Measurements from ENCODE around the gene PKDCC. TPM values are rescaled to one million over a fixed set of nuclear protein-coding genes. Genes with fewer than 3 reads are reported as not detected.
A peak's percentile ranks its signal among the peaks of the same experiment; 100 is the strongest.

PKDCC gene
- polyA plus RNA-seq, 2 donors: 3.7 to 6.2 TPM

DNA sequence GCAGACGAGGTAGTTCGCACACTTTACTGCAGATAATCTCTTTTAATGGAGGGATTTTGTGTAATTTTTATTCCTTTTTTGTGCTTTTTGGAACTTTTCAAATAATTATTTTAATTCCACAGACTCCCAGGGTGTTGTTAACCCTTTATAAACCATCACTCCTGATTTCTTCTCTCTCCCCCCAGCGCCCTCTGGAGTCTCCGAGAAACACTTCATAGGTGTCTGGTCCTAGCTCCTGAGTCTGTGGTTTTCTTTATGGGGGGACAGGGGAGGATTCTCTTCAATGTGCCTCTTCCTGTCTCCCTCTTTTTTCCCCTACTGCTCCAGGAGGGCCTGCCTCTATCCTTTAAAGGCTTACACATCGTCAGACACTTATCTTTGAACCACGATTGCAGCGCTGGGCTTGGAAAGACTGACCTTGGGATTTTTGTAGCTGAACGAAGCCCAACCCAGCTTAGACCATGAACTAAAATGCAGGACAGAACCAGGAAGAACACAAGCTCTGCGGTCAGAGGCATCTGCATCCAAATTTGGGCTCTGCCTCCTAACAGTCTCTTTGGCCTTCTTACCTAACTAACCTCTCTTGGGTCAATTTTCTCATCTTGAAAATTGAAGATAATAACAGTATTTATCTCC, 7.1 kb upstream of the PKDCC start:
- Histone ChIP-seq H3K4me3 (ENCODE audit: low read depth in 1 of 2, low read length in 2 of 2) (no peak overlapping the region), H3K27ac (ENCODE audit: low read depth in 2 of 2, low read length in 1 of 2) (no peak overlapping the region), H3K27me3 (ENCODE audit: control insufficient read depth in 1 of 2, insufficient read depth in 2 of 2, low read length in 2 of 2) (no peaks in the 10 kb centered on the region), H3K36me3 (ENCODE audit: control insufficient read depth in 2 of 2, insufficient read depth in 2 of 2, low read length in 1 of 2) (no peaks in the 10 kb centered on the region), H3K4me1 (ENCODE audit: control insufficient read depth in 2 of 2, insufficient read depth in 2 of 2, low read length in 1 of 2) (no peaks in the 10 kb centered on the region), H3K9me3 (ENCODE audit: control insufficient read depth in 2 of 2, insufficient read depth in 1 of 2, low read depth in 1 of 2, low read length in 1 of 2) (no peaks in the 10 kb centered on the region)
- WGBS, 2 donors: 68 to 73% methylated on average over 9 of the region's 9 CpGs

DNA sequence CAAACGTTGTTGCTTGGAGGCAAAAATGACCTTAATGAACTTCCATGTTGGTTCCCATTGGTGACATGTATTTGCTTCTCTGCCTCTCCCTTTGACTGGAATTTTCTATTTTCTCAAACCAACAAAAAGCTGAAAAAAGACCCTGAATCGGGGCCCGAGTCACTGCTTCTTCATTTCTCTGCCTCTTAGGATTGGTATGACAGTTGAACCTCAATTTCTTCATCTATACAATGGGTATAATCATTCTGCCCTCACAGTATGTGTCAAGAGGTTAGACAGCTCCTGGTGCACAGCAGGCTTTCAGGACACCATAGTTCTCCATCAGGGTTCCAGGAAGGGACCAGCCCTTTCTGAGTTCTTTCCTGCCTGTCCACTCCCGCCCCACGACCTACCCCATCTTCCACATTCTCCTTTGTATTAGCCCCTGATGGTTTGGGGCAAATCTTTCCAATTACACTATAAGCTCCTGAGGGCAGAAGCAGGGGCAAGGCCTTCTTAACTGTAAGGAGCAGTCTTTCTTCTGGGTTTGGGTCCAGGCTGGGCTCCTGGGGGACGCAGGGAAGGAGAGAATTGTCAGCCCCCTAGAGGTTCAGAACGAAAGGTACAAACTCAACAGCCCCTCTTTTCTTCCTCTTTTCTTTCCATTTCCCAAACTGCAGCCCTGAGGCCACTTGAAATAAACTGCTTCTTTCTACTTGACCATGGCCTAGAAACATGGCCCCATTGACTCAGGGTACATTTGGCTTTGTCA, 6.3 kb upstream of the PKDCC start:
- H3K27me3 ChIP-seq (ENCODE audit: control insufficient read depth in 1 of 2, insufficient read depth in 2 of 2, low read length in 2 of 2): no peaks in the 10 kb centered on the region
- no peak overlapping the region for H3K27ac ChIP-seq (ENCODE audit: low read depth in 2 of 2, low read length in 1 of 2)
- H3K4me1 ChIP-seq (ENCODE audit: control insufficient read depth in 2 of 2, insufficient read depth in 2 of 2, low read length in 1 of 2): no peaks in the 10 kb centered on the region
- H3K9me3 ChIP-seq (ENCODE audit: control insufficient read depth in 2 of 2, insufficient read depth in 1 of 2, low read depth in 1 of 2, low read length in 1 of 2): no peaks in the 10 kb centered on the region
- no peaks in the 10 kb centered on the region for H3K36me3 ChIP-seq (ENCODE audit: control insufficient read depth in 2 of 2, insufficient read depth in 2 of 2, low read length in 1 of 2)
- H3K4me3 ChIP-seq (ENCODE audit: low read depth in 1 of 2, low read length in 2 of 2): no peak overlapping the region
- 69 to 86% methylated on average over 7 of the region's 7 CpGs for WGBS, 2 donors

DNA sequence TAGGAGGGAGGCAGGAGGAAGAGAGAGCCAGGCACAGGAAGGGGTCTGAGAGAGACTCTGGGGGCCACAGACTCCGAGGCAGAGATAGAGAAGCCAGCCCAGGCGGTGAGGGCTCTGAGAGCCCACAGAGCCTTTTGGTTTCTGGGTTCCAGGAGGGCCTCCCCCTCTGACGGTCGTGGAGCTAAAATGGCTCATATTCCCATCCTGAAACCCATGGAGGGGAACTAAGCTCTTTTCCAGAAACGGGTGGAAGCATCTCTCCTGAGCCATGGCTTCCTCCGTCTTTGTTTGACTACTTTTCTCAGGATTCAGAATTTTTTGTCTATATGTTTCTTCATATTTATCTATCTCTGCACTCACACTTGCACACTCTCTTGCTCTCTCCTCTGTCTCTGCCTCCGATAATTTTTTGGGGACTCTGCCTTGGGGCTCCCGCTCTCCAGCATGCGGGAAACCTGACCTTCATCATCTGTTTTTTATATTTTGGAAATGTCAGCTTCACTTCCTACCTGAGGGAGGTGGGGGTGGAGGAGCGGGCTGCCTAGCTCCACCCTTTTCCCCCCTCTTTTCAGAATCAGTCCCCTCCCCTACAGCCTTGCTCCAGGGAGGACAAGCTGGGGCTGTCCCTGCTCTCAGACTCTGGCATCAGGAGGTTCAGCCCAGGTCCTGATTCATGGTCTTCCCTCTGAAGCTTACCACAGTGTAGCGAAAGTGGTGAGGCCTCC, 5.0 kb upstream of the PKDCC start:
- H3K9me3 ChIP-seq (ENCODE audit: control insufficient read depth in 2 of 2, insufficient read depth in 1 of 2, low read depth in 1 of 2, low read length in 1 of 2): no peaks in the 10 kb centered on the region
- WGBS, 2 donors: 85 to 87% methylated on average over 11 of the region's 11 CpGs
- H3K27ac ChIP-seq (ENCODE audit: low read depth in 2 of 2, low read length in 1 of 2): no peak overlapping the region
- H3K4me3 ChIP-seq (ENCODE audit: low read depth in 1 of 2, low read length in 2 of 2): no peak overlapping the region
- H3K27me3 ChIP-seq (ENCODE audit: control insufficient read depth in 1 of 2, insufficient read depth in 2 of 2, low read length in 2 of 2): no peaks in the 10 kb centered on the region
- H3K4me1 ChIP-seq (ENCODE audit: control insufficient read depth in 2 of 2, insufficient read depth in 2 of 2, low read length in 1 of 2): peaks cover 0 to 5% of the 10 kb centered on the region in 2 donors
- no peaks in the 10 kb centered on the region for H3K36me3 ChIP-seq (ENCODE audit: control insufficient read depth in 2 of 2, insufficient read depth in 2 of 2, low read length in 1 of 2)

DNA sequence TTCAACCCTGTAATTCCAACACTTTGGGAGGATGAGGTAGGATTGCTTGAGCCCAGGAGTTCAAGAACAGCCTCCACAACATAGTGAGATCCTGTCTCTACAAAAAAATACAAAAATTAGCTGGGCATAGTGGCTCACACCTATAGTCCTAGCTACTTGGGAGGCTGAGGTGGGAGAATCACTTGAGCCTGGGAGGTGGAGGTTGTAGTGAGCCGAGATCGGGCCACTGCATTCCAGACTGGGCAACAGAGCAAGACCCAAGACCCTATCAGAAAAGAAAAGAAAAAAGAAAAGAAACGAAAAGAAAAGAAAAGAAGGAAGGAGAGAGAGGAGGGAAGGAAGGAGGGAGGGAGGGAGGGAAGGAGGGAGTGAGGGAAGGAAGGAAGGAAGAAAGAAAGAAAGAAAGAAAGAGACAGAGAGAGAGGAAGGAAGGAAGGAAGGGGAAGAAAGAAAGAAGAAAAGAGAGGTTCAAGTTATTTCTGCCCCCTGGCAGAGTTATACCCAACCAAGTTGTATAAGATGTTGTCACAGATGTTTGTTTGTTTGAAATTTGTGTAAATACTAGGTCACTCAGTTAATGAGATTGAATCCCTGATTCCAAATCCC, 3.9 kb upstream of the PKDCC start:
- 86 to 87% methylated on average over 3 of the region's 3 CpGs for WGBS, 2 donors
- no peak overlapping the region for H3K4me3 ChIP-seq (ENCODE audit: low read depth in 1 of 2, low read length in 2 of 2)
- H3K27ac ChIP-seq (ENCODE audit: low read depth in 2 of 2, low read length in 1 of 2): no peak overlapping the region
- H3K4me1 ChIP-seq (ENCODE audit: control insufficient read depth in 2 of 2, insufficient read depth in 2 of 2, low read length in 1 of 2): peaks cover 0 to 8% of the 10 kb centered on the region in 2 donors
- H3K27me3 ChIP-seq (ENCODE audit: control insufficient read depth in 1 of 2, insufficient read depth in 2 of 2, low read length in 2 of 2): no peaks in the 10 kb centered on the region
- no peaks in the 10 kb centered on the region for H3K9me3 ChIP-seq (ENCODE audit: control insufficient read depth in 2 of 2, insufficient read depth in 1 of 2, low read depth in 1 of 2, low read length in 1 of 2)
- no peaks in the 10 kb centered on the region for H3K36me3 ChIP-seq (ENCODE audit: control insufficient read depth in 2 of 2, insufficient read depth in 2 of 2, low read length in 1 of 2)

DNA sequence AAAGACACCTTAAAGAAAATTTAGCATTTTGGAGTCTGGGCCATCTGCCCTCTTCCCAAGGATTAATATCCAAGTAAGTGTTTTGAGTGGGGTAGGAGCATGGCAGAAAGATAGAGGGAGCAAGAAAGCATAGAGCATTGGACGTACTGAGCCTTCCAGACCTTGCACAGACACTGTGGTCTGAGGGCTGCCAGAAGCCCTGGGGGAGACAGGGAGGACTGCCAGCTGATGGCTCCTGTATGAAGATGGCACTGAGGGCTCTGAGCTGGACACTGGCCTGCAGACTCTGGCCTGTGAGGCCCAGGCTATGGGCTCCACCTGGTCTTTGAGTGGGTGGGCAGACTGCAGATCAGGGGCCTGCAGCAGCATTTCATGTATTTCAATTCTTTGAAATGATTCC, 2.9 kb upstream of the PKDCC start:
- no peak overlapping the region for H3K4me3 ChIP-seq (ENCODE audit: low read depth in 1 of 2, low read length in 2 of 2)
- WGBS, 2 donors: 68 to 73% methylated on average over 1 of the region's 1 CpG
- H3K4me1 ChIP-seq (ENCODE audit: control insufficient read depth in 2 of 2, insufficient read depth in 2 of 2, low read length in 1 of 2): peaks cover 0 to 8% of the 10 kb centered on the region in 2 donors
- no peak overlapping the region for H3K27ac ChIP-seq (ENCODE audit: low read depth in 2 of 2, low read length in 1 of 2)
- no peaks in the 10 kb centered on the region for H3K27me3 ChIP-seq (ENCODE audit: control insufficient read depth in 1 of 2, insufficient read depth in 2 of 2, low read length in 2 of 2)
- no peaks in the 10 kb centered on the region for H3K9me3 ChIP-seq (ENCODE audit: control insufficient read depth in 2 of 2, insufficient read depth in 1 of 2, low read depth in 1 of 2, low read length in 1 of 2)
- no peaks in the 10 kb centered on the region for H3K36me3 ChIP-seq (ENCODE audit: control insufficient read depth in 2 of 2, insufficient read depth in 2 of 2, low read length in 1 of 2)

DNA sequence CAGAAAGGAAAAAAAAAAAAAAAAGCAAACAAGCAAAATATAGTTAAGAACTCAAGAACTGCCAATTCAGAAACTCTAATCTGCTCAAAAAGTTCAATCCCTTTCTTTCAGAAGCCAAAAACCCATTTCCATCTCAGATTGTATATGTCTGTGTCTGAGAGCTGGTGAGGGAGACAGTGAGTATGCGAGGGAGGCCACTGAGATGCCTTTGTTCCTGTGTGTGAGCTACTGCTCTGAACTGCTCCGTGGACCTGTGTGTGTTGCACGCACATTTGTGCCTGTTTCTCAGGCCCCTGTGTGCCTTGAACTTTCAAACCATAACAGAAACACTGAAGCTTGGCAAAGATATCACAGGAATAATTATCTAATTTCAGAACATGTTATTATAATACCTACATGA, 2.5 kb upstream of the PKDCC start:
- Histone ChIP-seq H3K4me1 (ENCODE audit: control insufficient read depth in 2 of 2, insufficient read depth in 2 of 2, low read length in 1 of 2) (peaks cover 0 to 8% of the 10 kb centered on the region in 2 donors), H3K27me3 (ENCODE audit: control insufficient read depth in 1 of 2, insufficient read depth in 2 of 2, low read length in 2 of 2) (no peaks in the 10 kb centered on the region), H3K27ac (ENCODE audit: low read depth in 2 of 2, low read length in 1 of 2) (no peak overlapping the region), H3K4me3 (ENCODE audit: low read depth in 1 of 2, low read length in 2 of 2) (no peak overlapping the region), H3K36me3 (ENCODE audit: control insufficient read depth in 2 of 2, insufficient read depth in 2 of 2, low read length in 1 of 2) (no peaks in the 10 kb centered on the region), H3K9me3 (ENCODE audit: control insufficient read depth in 2 of 2, insufficient read depth in 1 of 2, low read depth in 1 of 2, low read length in 1 of 2) (no peaks in the 10 kb centered on the region)
- 79 to 80% methylated on average over 3 of the region's 3 CpGs for WGBS, 2 donors

DNA sequence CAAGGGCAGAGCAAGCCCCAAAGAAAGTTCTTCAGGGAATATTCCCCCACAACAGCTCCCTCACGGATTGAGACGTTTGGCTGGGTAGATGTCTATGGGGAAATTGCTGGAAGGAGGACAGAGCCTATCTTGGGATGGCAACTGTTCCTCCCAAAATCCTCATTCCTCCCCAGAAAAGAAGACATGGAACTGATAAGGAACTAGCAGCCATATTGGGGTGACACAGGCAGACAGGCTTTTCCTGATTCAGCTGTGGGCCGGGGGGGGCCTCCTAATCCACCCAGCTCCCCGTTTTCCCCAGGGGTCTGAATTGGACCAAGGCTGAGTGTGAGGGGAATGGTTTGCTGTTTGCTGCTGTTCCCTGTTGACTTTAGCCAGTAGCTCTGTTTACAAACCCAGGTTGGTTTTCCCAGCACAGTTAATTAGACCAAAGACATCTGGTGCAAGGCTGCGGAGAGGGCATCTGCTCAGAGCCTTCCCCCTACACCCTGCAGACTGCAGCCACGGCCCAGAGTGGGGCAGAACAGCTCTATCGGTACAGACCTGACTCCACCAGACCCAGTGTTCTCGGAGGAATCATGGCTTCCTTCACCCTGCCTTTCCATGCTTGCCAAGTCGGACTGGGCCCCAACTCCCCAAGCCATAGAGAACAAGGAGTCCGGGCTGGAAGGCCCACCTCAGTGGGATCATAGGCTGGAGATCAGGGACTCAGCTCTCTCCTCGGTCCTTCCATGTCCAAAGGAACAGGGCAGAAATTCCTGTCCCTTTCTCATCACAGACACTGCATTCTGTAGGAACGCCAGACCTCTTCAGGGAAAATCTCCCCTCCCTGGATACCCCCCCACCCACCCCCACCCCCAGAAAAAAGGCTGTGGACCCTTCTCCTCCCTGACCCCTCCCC, 1.7 kb upstream of the PKDCC start:
- Histone ChIP-seq H3K27me3 (ENCODE audit: control insufficient read depth in 1 of 2, insufficient read depth in 2 of 2, low read length in 2 of 2) (no peaks in the 10 kb centered on the region), H3K4me3 (ENCODE audit: low read depth in 1 of 2, low read length in 2 of 2) (no peak overlapping the region), H3K27ac (ENCODE audit: low read depth in 2 of 2, low read length in 1 of 2) (peak overlapping the region in 1 of 2 donors; percentile 47), H3K36me3 (ENCODE audit: control insufficient read depth in 2 of 2, insufficient read depth in 2 of 2, low read length in 1 of 2) (no peaks in the 10 kb centered on the region), H3K4me1 (ENCODE audit: control insufficient read depth in 2 of 2, insufficient read depth in 2 of 2, low read length in 1 of 2) (peaks cover 0 to 8% of the 10 kb centered on the region in 2 donors), H3K9me3 (ENCODE audit: control insufficient read depth in 2 of 2, insufficient read depth in 1 of 2, low read depth in 1 of 2, low read length in 1 of 2) (no peaks in the 10 kb centered on the region)
- 65 to 67% methylated on average over 12 of the region's 12 CpGs for WGBS, 2 donors

DNA sequence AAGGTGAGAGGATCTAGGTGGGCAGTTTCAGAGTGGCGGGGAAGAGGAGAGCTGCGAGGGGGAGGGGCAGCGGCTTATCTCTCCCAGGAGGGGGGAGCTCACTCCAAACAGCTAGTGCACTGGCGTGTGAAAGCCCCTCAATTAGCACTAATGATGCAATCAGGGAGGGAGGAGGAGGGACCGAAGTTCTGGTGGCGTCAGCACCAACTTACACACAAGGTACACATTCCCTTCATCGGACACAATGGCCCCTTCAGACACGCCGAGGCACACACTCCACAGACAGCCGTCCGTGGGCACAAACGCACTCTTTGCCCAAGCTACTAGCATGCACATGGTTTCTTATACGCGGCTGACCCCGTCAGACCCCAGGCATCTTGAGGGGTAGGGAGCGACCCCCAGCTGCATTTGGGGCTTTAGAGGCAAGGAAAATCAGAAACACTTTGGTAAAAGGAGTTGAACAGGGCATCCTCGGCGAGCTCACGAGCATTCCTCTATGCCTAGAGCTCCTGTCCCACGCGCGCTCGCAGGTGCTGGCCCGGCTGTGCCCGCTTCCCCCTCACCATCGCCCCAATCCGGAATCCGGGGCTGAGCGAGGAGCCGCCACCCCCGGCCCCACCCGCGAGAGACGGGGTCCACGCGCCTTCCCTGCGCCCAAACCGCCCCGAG, 868 bp upstream of the PKDCC start:
- 9 to 11% methylated on average over 34 to 39 of the region's 39 CpGs for WGBS, 2 donors
- Histone ChIP-seq H3K27ac (ENCODE audit: low read depth in 2 of 2, low read length in 1 of 2) (peak overlapping the region; percentile 47 to 63), H3K27me3 (ENCODE audit: control insufficient read depth in 1 of 2, insufficient read depth in 2 of 2, low read length in 2 of 2) (no peaks in the 10 kb centered on the region)

More for the DNA sequence above, 868 bp upstream of the PKDCC start:
- Histone ChIP-seq H3K4me3 (ENCODE audit: low read depth in 1 of 2, low read length in 2 of 2) (peak overlapping the region; percentile 42 to 66), H3K36me3 (ENCODE audit: control insufficient read depth in 2 of 2, insufficient read depth in 2 of 2, low read length in 1 of 2) (no peaks in the 10 kb centered on the region), H3K4me1 (ENCODE audit: control insufficient read depth in 2 of 2, insufficient read depth in 2 of 2, low read length in 1 of 2) (peaks cover 0 to 9% of the 10 kb centered on the region in 2 donors), H3K9me3 (ENCODE audit: control insufficient read depth in 2 of 2, insufficient read depth in 1 of 2, low read depth in 1 of 2, low read length in 1 of 2) (no peaks in the 10 kb centered on the region)
